Loucy (cell line): Measurements from ENCODE around the gene MAD1L1.
A peak's percentile ranks its signal among the peaks of the same experiment; 100 is the strongest.

Experiments used
- H2AFZ ChIP-seq: fragments of 200-600 bp; sonication (generic); 2 replicates; pipeline ENCODE4 v1.6.0; 2016; ENCODE audit warnings: antibody characterized with exemption, mild to moderate bottlenecking, low read length, moderate library complexity
- H3F3A ChIP-seq: fragments of 200-600 bp; 2 replicates; pipeline ENCODE4 v1.6.0; 2016; ENCODE audit warnings: antibody characterized with exemption, low read depth, mild to moderate bottlenecking
- H3K27me3 ChIP-seq: fragments of 200-600 bp; sonication (generic); 2 replicates; pipeline ENCODE4 v1.6.1; 2014; ENCODE audit warnings: low read length, mild to moderate bottlenecking; ENCODE audit not compliant: insufficient read depth, poor library complexity, severe bottlenecking
- H3K36me3 ChIP-seq: fragments of 200-600 bp; sonication (generic); 2 replicates; pipeline ENCODE4 v1.6.1; 2016; ENCODE audit warnings: low read length; ENCODE audit not compliant: insufficient read depth
- H3K4me1 ChIP-seq: fragments of 200-600 bp; sonication (generic); 2 replicates; pipeline ENCODE4 v1.5.1; 2014; ENCODE audit warnings: low read length, mild to moderate bottlenecking; ENCODE audit not compliant: insufficient read depth, poor library complexity, severe bottlenecking
- H3K4me2 ChIP-seq: fragments of 200-600 bp; sonication (generic); 2 replicates; pipeline ENCODE4 v1.6.0; 2014; ENCODE audit warnings: antibody characterized with exemption, low read length, low read depth, mild to moderate bottlenecking; ENCODE audit not compliant: poor library complexity, severe bottlenecking
- H3K4me3 ChIP-seq: fragments of 200-600 bp; sonication (generic); 2 replicates; pipeline ENCODE4 v1.5.1; 2014; ENCODE audit warnings: low read length, mild to moderate bottlenecking, mixed read lengths; ENCODE audit not compliant: poor library complexity, severe bottlenecking
- H3K79me2 ChIP-seq: fragments of 200-600 bp; sonication (generic); 2 replicates; pipeline ENCODE4 v1.6.1; 2014; ENCODE audit warnings: low read length; ENCODE audit not compliant: insufficient read depth
- H3K9ac ChIP-seq: fragments of 200-600 bp; sonication (generic); 2 replicates; pipeline ENCODE4 v1.6.0; 2014; ENCODE audit warnings: mild to moderate bottlenecking, low read depth, low read length, moderate library complexity; ENCODE audit not compliant: poor library complexity, severe bottlenecking
- H3K9me2 ChIP-seq: fragments of 200-600 bp; sonication (generic); replicated peaks from 2 replicates; pipeline ENCODE4 v1.6.1; 2016; ENCODE audit warnings: low read depth, low read length, mixed read lengths
- H3K9me3 ChIP-seq: fragments of 200-600 bp; sonication (generic); 2 replicates; pipeline ENCODE4 v1.6.1; 2014; ENCODE audit warnings: mild to moderate bottlenecking, antibody characterized with exemption, low read length, low read depth; ENCODE audit not compliant: insufficient read depth
- H4K20me1 ChIP-seq: fragments of 200-600 bp; sonication (generic); 2 replicates; pipeline ENCODE4 v1.6.0; 2014; ENCODE audit warnings: antibody characterized with exemption, low read length, mild to moderate bottlenecking; ENCODE audit not compliant: insufficient read depth, poor library complexity, severe bottlenecking
- EZH2phosphoT487 ChIP-seq: fragments of 200-600 bp; IDR thresholded peaks from 2 replicates; pipeline ENCODE4 v1.6.1; 2018; ENCODE audit warnings: antibody characterized with exemption, mild to moderate bottlenecking, moderate library complexity, borderline replicate concordance
- TF ChIP-seq, protein P1 (sequence below): fragments of 200-600 bp; sonication (generic); conservative IDR thresholded peaks from 2 replicates; pipeline ENCODE4 v1.5.1; 2014; ENCODE audit warnings: mild to moderate bottlenecking, antibody characterized with exemption, low read length

MAD1L1 gene

DNA sequence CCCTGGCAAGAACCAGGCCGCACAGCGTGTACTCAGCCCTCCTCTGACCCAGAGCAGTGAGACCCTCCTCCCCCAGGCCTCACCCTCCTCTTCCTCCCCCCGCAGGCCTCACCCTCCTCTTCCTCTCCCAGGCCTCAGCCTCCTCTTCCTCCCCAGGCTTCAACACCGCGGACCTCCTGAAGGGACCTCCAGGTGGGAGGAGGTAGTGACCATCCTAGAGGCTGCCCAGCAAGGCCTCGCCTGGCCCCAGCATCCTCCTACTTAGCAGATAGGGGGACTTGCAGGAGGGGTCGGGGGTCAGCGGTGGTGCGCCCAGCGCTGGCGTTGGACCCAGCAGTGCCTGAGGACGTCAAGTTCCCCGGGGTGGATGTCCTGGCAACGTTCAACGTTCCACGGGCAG, 291.9 kb downstream of the MAD1L1 start:
- TF ChIP-seq EZH2phosphoT487, result no peak
- TF ChIP-seq, protein P1, sequence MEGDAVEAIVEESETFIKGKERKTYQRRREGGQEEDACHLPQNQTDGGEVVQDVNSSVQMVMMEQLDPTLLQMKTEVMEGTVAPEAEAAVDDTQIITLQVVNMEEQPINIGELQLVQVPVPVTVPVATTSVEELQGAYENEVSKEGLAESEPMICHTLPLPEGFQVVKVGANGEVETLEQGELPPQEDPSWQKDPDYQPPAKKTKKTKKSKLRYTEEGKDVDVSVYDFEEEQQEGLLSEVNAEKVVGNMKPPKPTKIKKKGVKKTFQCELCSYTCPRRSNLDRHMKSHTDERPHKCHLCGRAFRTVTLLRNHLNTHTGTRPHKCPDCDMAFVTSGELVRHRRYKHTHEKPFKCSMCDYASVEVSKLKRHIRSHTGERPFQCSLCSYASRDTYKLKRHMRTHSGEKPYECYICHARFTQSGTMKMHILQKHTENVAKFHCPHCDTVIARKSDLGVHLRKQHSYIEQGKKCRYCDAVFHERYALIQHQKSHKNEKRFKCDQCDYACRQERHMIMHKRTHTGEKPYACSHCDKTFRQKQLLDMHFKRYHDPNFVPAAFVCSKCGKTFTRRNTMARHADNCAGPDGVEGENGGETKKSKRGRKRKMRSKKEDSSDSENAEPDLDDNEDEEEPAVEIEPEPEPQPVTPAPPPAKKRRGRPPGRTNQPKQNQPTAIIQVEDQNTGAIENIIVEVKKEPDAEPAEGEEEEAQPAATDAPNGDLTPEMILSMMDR, result no peak
- no peaks in the 10 kb centered on the region for H3K27me3 ChIP-seq
- peak overlapping the region; percentile 89 for H3K4me2 ChIP-seq
- no peaks in the 10 kb centered on the region for H3K9me2 ChIP-seq
- H3K36me3 ChIP-seq, result no peaks in the 10 kb centered on the region; the same call in 1 of the 2 replicates
- H3K4me1 ChIP-seq, result peaks cover 73% of the 10 kb centered on the region
- peaks cover 56% of the 10 kb centered on the region for H3K79me2 ChIP-seq
- peak overlapping the region; percentile 81 for H3K4me3 ChIP-seq
- H3K9ac ChIP-seq, result peak overlapping the region; percentile 95
- H3F3A ChIP-seq, result peaks cover 4% of the 10 kb centered on the region; the same call in 1 of the 2 replicates
- H3K9me3 ChIP-seq, result no peaks in the 10 kb centered on the region
- peaks cover 15% of the 10 kb centered on the region for H4K20me1 ChIP-seq
- H2AFZ ChIP-seq, result no peak overlapping the region

DNA sequence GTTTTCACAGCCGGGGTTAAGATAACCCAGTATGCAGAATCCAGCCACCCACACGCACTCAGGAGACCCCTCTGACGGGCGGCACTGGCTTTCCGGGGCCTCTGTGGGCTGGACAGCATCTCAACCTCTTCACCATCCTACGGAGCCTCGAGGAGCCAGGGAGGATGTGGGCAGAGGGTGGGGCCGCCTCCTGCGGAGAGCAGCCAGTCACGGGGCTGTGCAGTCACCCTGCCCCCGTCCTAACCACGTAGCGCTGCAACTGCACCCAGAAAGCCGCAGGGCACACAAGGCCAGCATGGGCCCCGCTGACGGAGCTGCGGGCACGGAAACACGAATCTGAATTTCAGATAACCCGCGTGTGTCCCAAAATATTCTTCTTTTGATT, 292.4 kb downstream of the MAD1L1 start:
- H3K4me3 ChIP-seq, result peak overlapping the region; percentile 81
- H3K36me3 ChIP-seq, result peaks cover 4% of the 10 kb centered on the region; the same call in 1 of the 2 replicates
- no peaks in the 10 kb centered on the region for H3K9me3 ChIP-seq
- peak overlapping the region; percentile 95 for H3K9ac ChIP-seq
- peaks cover 20% of the 10 kb centered on the region for H4K20me1 ChIP-seq
- TF ChIP-seq EZH2phosphoT487, result no peak
- TF ChIP-seq, protein P1, result no peak
- peaks cover 60% of the 10 kb centered on the region for H3K79me2 ChIP-seq
- H3F3A ChIP-seq, result peaks cover 4% of the 10 kb centered on the region; the same call in 1 of the 2 replicates
- H2AFZ ChIP-seq, result no peak overlapping the region
- no peaks in the 10 kb centered on the region for H3K9me2 ChIP-seq
- H3K4me1 ChIP-seq, result peaks cover 76% of the 10 kb centered on the region
- no peaks in the 10 kb centered on the region for H3K27me3 ChIP-seq
- peak overlapping the region; percentile 89 for H3K4me2 ChIP-seq

DNA sequence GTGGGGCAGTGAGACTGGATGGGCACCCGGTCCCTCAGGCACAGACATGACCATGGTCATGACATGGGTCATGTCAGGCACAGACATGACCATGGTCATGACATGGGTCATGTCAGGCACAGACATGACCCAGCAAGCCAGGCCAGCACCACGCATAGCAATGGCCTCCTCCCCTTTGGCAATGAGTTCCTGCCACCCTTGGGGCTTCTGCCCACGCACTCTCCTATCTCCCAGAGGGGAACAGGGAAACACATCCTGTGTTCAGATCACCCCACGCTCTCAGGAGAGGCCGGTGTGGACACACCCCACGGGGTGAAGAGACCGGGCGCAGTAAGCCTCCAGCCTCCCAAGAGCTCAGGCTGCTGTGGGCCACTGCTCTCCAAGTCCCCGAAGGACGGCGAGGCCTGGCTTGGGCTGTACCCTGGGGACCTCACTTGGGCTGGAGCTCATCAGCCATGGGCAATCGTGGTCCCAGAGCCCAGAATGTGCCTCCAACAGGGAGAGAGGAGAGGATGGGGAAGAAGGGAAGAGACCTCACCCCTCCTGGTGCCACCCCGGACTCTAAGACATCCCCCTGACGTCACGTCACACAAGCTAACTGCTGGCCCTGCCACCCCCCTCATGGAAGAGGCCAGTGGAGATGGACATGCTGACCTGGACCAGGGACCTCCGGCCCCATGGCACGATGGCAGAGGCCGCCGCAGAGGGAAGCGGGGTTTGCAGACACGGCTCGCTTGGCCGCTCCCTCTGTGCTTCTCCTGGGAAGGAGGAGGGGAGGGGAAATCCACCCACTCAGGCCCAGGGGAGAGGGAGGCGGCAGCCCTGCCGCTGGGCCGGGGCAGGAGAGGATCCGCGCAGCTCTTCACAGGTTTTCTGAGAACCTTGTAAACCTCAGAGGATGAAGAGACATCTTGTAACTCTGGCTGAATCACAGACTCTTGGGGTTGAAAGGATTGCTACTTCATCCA, 293.0 kb downstream of the MAD1L1 start:
- Histone ChIP-seq H3K27me3 (no peaks in the 10 kb centered on the region), H3F3A (peaks cover 4% of the 10 kb centered on the region; the same call in 1 of the 2 replicates), H3K4me1 (peaks cover 80% of the 10 kb centered on the region), H3K4me3 (peak overlapping the region; percentile 81), H3K9ac (peak overlapping the region; percentile 95), H2AFZ (no peak overlapping the region), H3K79me2 (peaks cover 67% of the 10 kb centered on the region), H3K36me3 (peaks cover 10% of the 10 kb centered on the region; the same call in 1 of the 2 replicates), H3K9me3 (no peaks in the 10 kb centered on the region), H3K9me2 (no peaks in the 10 kb centered on the region), H3K4me2 (peak overlapping the region; percentile 89), H4K20me1 (peaks cover 26% of the 10 kb centered on the region)
- TF ChIP-seq, protein P1, result no peak
- TF ChIP-seq EZH2phosphoT487, result no peak
